GM12801 (cell line): ENCODE results near the gene AK6.

ENCODE experiments used
- TF ChIP-seq, protein P1 (sequence below): IDR thresholded peaks from one replicate; pipeline ENCODE4 v1.5.1; 2011; ENCODE audit warnings: control low read depth; ENCODE audit not compliant: insufficient read length; ENCODE audit errors: extremely low read depth

Gene AK6

DNA sequence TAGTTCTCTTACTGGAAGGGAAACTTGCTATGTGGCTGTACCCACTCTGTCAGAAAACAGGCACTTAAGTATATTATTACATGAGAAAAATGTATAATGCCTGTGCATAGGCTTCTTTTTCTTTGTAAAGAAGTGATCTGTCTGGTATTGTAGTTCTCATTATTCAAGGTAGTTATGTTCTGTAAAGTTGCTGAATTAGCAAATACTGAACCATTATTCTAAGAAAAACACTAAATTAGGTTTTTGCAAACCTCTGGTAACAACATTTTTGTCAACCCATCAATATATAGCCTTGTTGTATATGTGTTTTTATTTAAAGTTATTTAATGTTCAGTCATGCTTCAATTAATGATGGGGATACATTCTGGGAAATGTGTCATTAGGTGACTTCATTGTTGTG lies 9.1 kb upstream of the AK6 start:
- TF ChIP-seq, protein P1, sequence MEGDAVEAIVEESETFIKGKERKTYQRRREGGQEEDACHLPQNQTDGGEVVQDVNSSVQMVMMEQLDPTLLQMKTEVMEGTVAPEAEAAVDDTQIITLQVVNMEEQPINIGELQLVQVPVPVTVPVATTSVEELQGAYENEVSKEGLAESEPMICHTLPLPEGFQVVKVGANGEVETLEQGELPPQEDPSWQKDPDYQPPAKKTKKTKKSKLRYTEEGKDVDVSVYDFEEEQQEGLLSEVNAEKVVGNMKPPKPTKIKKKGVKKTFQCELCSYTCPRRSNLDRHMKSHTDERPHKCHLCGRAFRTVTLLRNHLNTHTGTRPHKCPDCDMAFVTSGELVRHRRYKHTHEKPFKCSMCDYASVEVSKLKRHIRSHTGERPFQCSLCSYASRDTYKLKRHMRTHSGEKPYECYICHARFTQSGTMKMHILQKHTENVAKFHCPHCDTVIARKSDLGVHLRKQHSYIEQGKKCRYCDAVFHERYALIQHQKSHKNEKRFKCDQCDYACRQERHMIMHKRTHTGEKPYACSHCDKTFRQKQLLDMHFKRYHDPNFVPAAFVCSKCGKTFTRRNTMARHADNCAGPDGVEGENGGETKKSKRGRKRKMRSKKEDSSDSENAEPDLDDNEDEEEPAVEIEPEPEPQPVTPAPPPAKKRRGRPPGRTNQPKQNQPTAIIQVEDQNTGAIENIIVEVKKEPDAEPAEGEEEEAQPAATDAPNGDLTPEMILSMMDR = no peak

DNA sequence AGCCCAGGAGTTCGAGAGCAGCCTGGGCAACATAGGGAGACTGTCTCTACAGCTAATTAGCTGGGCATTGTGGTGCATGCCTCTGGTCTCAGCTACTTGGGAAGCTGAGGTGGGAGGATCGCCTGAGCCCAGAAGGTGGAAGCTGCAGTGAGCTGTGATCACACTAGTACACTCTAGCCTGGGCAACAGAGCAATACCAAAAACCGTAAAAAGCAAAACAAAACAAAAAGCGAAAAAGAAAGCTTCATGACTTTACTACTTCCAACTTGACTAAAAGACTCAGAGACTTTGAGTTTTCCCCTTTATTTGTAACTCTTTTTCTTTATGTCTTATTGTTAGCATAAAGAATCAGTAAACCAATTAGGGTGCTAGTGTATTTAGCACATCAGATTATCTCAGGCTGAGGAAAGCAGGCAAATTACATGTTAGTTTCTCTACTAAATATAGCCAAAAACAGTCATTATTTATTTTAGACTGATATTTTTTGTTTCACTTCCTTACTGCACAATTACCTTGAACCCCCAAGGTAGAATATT lies 5.7 kb upstream of the AK6 start:
- TF ChIP-seq, protein P1 = no peak

DNA sequence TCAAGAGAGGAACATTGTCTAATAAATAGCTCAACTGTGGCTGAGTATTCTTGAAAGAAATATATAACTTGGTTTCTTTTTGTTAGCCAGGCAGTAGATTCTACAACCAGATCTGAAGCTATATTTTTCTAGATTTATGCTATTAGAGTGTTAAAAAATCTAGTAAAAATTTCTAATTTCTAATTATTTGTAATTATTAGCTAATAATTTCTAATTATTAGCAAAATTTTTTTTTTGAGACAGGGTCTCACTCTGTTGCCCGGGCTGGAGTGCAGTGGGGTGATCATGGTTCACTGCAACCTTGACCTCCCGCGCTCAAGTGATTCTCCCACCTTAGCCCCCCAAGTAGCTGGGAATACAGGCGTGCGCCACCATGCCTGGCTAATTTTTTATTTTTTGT lies 3.1 kb upstream of the AK6 start:
- TF ChIP-seq, protein P1 = no peak

DNA sequence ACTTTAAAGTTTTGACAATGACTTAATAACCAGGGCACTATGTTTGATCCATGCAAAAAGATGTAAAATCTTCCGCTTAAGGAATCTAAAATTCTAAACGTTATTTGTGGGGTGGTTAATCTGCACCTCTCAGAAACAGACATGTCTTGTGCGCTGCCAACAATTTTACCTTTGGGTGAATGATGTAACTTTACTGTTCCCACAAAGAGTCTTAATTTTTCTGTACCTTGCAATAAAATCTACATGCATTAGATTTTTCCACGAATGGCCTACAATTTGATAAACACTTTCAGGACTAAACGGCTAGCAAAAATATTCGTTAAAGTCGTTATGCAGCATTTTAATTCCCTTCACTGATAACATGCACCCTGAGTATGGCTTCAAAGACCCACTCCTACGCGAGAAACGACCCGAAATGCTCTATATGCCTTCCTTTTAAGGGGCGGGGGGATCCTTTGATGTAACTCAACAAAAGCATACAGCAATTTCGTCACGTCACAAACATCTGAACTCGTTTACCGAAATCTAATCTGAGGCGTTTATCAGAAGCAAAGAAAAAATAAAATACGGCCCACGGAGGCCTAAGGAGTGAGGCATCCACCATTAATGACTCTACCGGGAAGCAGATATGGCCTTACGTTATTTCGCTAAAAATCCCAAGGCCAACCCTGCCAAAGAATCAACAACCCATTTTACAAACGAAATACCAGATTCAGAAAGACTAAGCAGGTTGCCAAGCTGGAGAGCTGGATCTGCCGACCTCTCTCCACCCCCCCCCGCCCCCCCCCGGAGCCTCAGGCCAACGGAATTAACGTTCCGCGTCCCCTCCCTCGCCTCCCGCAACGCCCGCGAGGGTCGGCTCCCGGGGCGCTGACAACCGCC lies 621 bp downstream of the AK6 start:
- TF ChIP-seq, protein P1 = no peak

DNA sequence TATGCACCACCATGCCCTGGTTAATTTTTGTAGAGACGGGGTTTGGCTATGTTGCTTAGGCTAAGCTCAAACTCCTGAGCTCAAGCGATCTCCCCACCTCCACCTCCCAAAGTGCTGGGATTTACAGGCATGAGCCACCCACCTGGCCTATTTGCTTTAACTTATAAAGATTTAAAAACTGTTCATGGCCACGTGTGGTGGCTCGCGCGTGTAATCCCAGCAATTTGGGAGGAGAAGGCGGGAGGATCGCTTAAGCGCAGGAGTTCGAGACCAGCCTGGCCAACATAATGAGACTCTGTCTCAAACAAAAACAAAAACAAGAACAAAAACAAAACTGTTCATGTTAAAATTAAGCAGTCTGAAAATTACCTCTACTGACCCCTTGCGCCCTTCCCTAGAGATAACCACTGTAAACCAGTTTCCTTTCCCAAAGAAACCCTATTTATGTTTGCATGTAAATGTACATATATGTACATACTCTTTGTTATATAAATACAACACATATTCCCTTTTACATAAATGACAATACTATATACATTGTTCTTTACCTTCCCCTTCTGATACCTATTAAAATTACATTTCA lies 1.5 kb downstream of the AK6 start:
- TF ChIP-seq, protein P1 = no peak

DNA sequence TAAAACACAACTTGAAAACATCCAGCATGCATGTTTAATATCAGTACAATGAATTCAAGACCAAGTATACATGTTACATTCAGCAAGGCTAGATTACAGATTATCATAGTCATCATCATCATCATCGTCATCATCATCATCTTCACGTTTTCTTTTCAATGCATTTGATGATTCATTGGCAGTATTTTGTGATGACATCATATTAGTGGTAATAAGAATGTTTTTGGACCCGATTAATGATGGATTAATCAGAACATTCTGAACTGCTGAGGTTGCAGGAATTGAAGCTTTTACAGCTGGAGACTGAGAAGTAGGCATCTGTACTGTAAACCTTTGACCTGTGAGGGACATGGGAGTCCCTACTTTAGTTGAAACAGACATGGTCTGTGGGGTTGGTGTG lies 4.5 kb downstream of the AK6 start:
- TF ChIP-seq, protein P1 = no peak

DNA sequence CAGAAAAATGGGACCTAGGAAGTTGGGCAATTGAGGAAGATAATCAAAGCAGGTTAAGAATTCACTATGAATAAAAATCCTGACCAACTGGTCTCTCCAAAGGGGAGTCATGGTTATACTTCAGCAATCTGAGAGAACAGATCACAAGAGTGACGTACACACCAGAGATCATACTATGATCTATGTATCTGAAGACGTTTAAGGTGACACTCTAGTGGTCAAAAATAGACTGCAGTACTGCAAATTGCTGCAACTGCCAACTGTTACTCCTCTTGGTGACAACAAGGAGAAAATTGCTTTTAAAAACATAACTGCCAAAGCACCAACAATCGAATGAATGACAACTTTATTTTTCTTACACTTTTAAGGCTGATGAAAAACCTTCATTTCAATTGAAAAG lies 4.9 kb downstream of the AK6 start:
- TF ChIP-seq, protein P1 = no peak
